MG63 (cell line): ENCODE measurements around the gene ASB13. TPM values are rescaled to one million over a fixed set of nuclear protein-coding genes. Genes with fewer than 3 reads are reported as not detected.

Experiments
- DNase-seq: peaks from one replicate; pipeline ENCODE4 v3.0.0-alpha.2; 2020
- H3K27me3 ChIP-seq: fragments of 250-450 bp; sonication (Bioruptor Pico); 2 replicates; pipeline ENCODE4 v1.5.1; 2020; ENCODE audit warnings: mild to moderate bottlenecking, moderate library complexity
- H3K36me3 ChIP-seq: fragments of 250-450 bp; sonication (Bioruptor Pico); 2 replicates; pipeline ENCODE4 v1.5.1; 2020; ENCODE audit warnings: mild to moderate bottlenecking, moderate library complexity
- H3K4me3 ChIP-seq: fragments of 250-450 bp; sonication (Bioruptor Pico); 2 replicates; pipeline ENCODE4 v1.5.1; 2020; ENCODE audit warnings: mild to moderate bottlenecking, moderate library complexity
- H3K9me3 ChIP-seq: fragments of 250-450 bp; sonication (Bioruptor Pico); 2 replicates; pipeline ENCODE4 v1.5.1; 2020; ENCODE audit warnings: mild to moderate bottlenecking, moderate library complexity
- total RNA-seq: library from RNA; depleted of rRNA; stranded (reverse); fragments of >200 nt; shearing (Covaris generic); gene quantifications from 2 replicates; pipeline ENCODE4 v1.2.3, GENCODE V29; 2014; ENCODE audit warnings: low replicate concordance

Gene ASB13
- total RNA-seq, 1 experiment from 2014 or later = 0.92 TPM

DNA sequence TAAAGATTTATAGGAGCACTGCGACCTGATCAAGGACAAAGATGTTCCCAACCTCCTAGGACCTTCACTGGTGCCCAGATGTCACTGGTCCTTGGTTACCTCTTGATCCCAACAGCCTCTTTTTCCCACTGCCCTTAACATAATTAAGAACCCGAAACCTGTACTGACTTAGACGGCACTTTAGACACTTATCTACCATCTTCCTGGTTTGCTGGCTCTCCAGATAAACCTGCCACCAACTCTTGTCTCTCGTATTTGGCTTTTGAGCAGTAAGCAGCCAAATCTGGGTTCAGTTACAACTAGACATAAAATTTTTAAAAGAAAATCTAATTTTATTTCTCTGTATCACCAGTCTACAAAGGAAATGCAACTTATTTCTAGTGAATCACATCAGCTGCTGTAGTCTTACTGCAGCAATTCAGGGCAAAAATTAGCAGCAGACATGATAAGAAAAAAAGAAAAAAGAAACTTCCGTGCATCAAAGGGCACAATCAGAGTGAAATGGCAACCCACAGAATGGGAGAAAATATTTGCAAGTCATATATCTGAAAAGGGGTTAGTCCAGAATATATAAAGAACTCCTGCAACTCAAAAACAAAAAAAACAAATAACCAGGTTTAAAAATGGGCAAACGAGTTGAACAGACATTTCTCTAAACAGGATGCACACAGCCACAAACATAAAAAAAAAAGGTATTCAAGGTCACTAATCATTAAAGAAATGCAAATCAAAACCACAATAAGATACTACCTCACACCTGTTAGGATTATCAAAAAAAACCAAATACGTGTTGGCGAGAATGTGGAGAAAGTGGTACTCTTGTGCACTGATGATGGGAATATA is 9.4 kb downstream of the ASB13 start:
- no peak for DNase-seq
- no peaks in the 10 kb centered on the region for H3K9me3 ChIP-seq
- H3K27me3 ChIP-seq = no peaks in the 10 kb centered on the region
- no peaks in the 10 kb centered on the region for H3K36me3 ChIP-seq
- no peak overlapping the region for H3K4me3 ChIP-seq

DNA sequence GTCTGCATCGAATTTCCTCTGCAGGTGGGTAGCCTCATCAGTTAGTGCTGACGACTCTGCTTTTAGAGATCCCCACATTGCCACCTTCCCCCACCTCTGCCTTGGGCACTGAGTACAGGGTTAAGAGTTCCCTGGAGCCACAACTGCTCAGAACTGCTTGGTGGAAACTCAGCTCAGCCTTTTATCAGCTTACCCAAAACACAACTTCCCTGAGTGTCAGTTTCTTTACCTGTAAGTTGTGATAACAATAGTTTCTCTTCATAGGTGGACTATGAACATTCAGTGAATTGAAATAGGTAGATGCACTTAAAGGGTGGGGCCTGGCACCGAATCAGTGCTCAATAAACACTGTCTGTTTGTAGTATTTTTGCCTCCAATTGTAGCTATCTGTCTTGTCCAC is 11.3 kb downstream of the ASB13 start:
- no peak for DNase-seq
- no peaks in the 10 kb centered on the region for H3K27me3 ChIP-seq
- H3K9me3 ChIP-seq = no peaks in the 10 kb centered on the region
- H3K36me3 ChIP-seq = no peaks in the 10 kb centered on the region
- H3K4me3 ChIP-seq = no peak overlapping the region

DNA sequence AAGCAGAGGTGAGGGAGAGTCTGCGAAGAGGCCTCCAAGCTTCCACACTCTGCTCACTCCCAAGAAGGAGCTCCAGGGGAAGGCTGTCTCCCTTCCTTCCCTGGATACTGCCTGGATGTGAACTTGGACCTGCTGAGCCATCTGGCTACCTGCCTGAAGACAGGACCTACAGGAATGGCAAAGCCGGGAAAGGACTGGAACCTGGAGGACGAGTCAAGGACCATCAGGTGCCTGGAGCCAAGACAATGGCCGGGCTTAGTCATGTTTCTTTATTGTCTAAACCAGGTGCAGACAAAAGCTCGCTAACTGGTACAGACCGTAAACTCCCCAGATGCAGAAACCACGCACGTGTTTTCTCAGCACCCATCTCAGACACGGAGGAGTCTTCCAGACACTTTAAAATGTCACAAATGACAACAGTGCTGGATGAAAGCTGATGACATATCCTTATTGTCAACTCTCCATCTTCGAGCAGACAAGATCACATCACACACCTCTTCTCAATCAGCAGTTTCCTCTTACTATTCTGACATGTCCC is 12.1 kb downstream of the ASB13 start:
- DNase-seq = no peak
- Histone ChIP-seq H3K4me3 (no peak overlapping the region), H3K36me3 (no peaks in the 10 kb centered on the region), H3K9me3 (no peaks in the 10 kb centered on the region), H3K27me3 (no peaks in the 10 kb centered on the region)

DNA sequence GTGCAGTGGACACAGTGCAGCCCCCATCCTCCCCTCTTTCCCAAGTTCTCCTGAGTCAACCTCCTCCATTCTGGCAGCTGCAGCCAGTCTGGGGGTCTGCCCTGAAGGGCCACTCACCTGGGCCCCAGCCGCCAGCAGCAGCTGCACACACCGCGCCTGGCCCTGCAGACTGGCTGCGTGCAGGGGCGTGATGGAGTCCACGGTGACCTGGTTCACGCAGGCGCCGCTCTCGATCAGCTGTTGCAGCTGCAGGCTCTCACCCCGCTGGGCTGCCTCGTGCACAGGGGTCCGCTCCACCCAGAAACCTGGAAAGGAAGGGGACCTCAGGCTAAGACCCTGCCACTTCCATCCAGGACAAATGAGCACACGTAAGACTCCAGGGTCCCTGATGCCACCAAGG is 13.6 kb downstream of the ASB13 start:
- Histone ChIP-seq H3K4me3 (no peak overlapping the region), H3K9me3 (no peaks in the 10 kb centered on the region), H3K27me3 (no peaks in the 10 kb centered on the region), H3K36me3 (no peaks in the 10 kb centered on the region)
- DNase-seq = no peak

DNA sequence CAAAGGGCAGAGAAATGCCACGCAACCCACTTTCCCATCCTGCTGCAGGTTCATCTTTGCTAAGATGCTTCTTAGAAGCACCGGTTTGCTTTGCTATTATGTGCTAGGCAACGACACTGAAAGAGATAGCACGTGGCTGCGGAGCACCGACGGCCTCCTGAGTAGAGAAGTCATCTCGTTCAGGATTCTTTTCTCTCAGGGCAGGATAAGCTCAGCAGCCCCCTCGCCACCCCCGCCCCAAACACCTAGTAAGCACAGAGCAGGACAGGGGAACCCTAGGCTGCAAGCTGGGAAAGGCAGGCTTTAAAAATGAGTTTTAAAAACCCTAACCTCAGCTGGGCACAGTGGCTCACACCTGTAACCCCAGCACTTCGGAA is 15.0 kb downstream of the ASB13 start:
- Histone ChIP-seq H3K9me3 (no peaks in the 10 kb centered on the region), H3K27me3 (no peaks in the 10 kb centered on the region), H3K4me3 (no peak overlapping the region), H3K36me3 (no peaks in the 10 kb centered on the region)
- no peak for DNase-seq

DNA sequence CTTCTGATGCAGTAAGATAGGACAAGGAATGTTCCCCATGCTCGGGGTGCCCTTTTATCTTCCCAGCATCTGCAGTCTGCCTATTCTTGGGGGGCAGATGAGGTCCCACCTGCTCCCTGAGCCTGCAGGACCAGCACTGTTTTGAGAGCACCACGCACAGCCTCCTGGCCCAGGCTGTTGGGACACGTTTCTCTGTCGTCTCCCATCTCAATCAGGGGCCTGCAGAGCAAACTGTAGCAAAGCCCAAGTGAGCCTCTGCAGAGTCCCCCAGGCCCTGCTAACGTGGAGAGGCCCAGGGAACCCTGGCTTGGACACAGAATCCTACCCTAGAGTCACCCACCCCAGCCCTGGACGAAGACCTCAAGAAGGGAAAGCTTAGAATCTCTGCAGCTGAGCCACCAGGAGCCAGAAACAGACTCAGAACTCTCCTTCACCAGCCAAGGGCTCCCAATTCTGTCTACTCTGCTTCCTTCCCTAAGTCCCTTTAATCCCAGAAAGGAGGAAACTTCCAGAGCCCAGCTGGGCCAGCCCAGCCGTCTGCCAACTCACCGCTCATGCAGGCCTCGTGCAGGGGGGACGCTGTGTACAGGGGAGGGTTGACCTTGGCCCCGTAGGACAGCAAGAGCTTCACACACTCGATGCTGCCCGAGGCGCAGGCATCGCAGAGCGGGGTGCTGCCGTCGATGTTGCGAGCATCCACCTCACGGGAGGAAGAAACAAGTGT is 15.6 kb downstream of the ASB13 start:
- Histone ChIP-seq H3K9me3 (no peaks in the 10 kb centered on the region), H3K4me3 (no peak overlapping the region), H3K27me3 (no peaks in the 10 kb centered on the region)

DNA sequence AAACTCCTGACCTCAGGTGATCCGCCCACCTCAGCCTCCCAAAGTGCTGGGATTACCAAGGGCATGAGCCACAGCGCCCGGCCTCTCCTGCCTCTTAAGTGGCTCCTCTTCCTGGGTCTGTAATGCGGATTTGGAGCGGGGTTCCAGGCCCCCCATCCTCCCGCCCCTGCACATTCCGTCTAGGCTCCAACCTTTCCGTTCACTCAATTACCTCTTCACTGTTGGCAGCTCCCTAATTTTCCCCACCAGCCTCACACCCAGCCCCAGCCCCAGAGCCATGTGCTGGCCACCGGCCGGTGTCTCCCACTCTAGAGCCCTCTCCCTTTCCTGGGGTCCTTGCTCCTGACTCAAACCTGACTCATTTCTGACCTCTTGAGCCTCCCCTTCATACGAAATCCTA is 16.6 kb downstream of the ASB13 start:
- DNase-seq = no peak
- Histone ChIP-seq H3K27me3 (no peaks in the 10 kb centered on the region), H3K9me3 (no peaks in the 10 kb centered on the region), H3K4me3 (no peak overlapping the region), H3K36me3 (no peaks in the 10 kb centered on the region)

More for the DNA sequence above, 15.6 kb downstream of the ASB13 start:
- no peak for DNase-seq
- no peaks in the 10 kb centered on the region for H3K36me3 ChIP-seq

DNA sequence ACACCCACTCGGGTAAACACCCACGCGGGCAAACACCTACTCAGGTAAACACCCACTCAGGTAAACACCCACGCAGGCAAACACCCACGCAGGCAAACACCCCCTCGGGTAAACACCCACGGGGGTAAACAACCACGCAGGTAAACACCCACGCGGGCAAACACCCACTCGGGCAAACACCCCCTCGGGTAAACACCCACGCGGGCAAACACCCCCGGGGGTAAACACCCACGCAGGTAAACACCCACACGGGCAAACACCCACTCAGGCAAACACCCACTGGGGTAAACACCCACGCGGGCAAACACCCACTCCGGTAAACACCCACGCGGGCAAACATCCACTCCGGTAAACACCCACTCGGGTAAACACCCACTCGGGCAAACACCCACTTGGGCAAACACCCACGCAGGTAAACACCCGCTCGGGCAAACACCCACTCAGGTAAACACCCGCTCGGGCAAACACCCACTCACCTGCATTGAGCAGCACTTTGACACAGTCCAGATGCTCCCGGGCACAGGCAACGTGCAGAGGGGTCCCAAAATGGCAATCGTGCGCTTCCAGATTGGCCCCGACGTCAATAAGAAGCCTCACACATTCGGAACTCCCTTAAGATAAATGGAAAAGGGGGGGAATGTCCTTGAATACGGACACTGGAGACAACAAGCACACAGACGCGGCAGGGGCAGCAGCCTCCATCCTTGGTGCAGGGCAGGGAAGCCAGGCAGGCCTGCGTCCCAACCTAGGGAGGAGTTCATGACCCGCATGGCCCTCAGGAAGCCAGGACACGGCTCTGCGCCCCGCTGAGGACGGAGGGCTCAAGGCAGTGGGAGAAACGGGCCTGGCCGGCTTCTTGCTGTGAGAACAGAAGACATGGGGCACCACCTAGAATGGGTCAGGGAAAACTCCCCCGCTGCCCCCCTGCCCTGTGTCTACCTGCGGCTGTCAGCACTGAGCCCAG is 17.6 kb downstream of the ASB13 start:
- no peak overlapping the region for H3K4me3 ChIP-seq
- no peaks in the 10 kb centered on the region for H3K27me3 ChIP-seq
- H3K9me3 ChIP-seq = no peaks in the 10 kb centered on the region
- H3K36me3 ChIP-seq = no peaks in the 10 kb centered on the region
- no peak for DNase-seq

DNA sequence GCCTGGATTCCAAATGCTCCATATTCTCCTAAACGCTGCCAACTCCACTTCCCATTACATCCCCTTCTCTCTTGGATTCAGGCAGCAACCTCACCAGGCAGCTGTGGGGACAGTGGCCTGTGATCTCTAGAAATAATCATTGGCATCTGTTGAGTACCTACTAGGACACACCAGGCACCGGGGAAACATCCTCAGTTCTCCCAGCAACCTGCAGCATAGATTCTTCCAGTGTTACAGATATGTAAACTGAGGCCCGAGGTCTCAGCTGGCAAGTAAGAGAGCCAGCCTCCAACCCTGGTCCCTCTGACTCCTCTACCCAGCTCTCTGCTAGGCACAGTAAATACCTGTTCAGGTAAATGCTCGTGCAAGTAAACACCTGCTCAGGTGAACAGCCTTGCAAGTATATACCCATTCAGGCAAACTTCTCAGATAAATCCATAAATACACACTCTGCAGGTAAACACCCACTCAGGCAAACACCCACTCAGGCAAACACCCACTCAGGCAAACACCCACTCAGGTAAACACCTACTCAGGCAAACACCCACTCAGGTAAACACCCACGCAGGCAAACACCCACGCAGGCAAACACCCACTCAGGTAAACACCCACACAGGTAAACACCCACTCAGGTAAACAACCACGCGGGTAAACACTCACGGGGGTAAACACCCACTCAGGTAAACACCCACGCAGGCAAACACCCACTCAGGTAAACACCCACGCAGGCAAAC is 18.7 kb downstream of the ASB13 start:
- DNase-seq = no peak
- Histone ChIP-seq H3K4me3 (no peak overlapping the region), H3K27me3 (no peaks in the 10 kb centered on the region)

DNA sequence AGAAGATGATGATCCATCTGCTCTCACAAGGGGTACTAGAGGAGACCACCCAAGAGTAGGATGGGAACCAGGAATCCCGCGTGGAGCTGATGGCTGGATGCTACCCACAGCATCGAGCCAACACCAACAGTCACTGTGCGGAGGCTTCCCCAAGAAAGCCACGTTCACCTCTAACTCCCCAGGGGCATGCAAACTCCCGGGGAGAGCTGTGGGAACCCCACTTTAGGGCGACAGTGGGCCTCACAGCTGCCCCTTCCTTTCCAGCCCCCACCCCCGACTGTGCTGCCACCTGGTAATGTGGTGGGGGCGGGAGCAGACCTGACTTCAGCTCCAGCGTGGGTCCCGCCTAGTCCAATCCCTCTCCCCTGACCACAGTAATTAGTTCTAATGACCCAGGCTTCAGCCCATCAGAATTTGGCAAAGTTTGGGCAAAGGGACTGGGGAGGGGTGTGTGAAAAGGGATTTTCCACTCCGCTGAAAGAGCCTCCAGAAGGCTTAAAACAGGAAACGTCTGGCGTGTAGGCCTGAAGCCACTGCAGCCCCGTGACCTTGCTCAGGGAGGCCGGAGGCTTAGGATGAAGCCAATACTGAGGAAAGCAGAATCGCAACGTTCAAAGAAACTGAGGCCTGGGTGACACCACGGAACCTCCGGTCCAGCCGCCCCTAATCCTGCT is 20.3 kb downstream of the ASB13 start:
- DNase-seq = no peak
- Histone ChIP-seq H3K4me3 (no peak overlapping the region), H3K36me3 (no peaks in the 10 kb centered on the region), H3K9me3 (no peaks in the 10 kb centered on the region), H3K27me3 (no peaks in the 10 kb centered on the region)

More for the DNA sequence above, 18.7 kb downstream of the ASB13 start:
- no peaks in the 10 kb centered on the region for H3K9me3 ChIP-seq
- H3K36me3 ChIP-seq = no peaks in the 10 kb centered on the region

DNA sequence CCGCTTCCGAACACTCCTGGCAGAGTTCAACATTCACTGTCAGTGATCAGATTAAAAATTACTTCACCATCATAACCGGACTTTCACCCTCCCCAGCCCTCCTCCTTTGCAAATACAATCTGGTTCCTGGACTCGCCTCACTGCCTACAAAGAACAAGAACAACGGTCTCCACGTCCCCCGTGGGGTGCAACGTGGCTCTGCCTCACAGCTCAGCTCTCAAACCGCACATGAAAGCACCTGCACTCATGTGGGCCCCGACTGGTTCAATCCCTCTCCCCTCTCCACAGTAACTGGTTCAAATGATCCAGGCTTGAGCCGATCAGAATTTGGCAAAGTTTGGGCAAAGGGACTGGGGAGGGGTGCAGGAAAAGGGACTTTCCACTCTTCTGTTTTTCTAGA is 21.0 kb downstream of the ASB13 start:
- H3K9me3 ChIP-seq = no peaks in the 10 kb centered on the region
- H3K36me3 ChIP-seq = no peaks in the 10 kb centered on the region
- no peak for DNase-seq
- no peaks in the 10 kb centered on the region for H3K27me3 ChIP-seq
- H3K4me3 ChIP-seq = no peak overlapping the region

DNA sequence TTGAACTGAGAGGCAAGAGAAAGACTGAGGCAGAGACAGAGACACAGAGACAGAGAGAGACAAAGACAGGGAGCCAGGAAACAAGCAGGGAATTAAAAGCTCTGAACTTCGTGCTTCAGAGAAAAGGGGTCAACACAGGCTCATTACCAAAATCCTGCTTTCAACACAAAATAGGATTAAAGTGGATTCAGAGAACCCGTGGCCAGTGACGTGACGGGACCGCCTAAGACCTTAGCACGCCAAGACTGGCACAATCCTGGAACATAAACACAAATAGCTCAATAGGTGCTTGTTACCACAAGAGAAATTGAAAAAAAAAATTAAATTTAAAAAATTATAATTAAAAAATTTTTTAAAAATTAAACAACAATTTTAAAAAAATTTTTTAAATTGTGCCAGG is 21.5 kb downstream of the ASB13 start:
- H3K27me3 ChIP-seq = no peaks in the 10 kb centered on the region
- DNase-seq = no peak
- H3K4me3 ChIP-seq = no peak overlapping the region
- no peaks in the 10 kb centered on the region for H3K9me3 ChIP-seq
- no peaks in the 10 kb centered on the region for H3K36me3 ChIP-seq

DNA sequence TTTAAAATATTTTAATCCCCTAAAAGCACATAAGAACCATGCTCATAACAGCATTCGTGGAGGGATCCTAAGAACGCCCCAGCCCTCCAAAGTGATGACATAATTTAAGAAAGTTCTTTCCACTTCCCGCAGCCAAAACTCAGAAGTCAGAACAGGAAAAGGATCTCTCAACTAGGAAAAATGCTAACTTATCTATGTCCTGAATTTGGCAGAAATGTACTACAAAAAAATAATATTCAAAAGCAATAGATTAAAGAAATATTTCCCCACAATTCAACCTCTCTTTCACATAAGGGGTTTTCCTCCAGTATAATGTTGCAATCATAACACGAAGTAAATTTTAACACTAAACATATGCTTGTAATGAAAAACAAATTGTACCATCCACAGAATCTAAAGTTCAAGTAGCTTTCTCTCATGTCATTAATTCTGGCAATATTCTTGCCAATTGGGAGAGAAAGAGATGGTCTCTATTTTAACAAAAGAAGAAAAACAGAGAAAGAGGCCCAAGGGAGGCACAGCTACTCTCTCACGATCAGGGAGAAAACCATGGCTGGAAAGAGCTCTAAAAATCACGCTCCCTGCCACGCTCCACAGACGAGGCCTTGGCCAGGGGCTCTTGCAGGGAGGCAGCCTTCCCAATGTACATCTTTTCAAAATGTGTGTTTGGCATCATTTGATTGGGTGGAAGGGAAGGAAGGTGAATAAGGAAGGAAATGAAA is 22.9 kb downstream of the ASB13 start:
- no peak for DNase-seq
- Histone ChIP-seq H3K36me3 (no peaks in the 10 kb centered on the region), H3K27me3 (no peaks in the 10 kb centered on the region), H3K9me3 (no peaks in the 10 kb centered on the region), H3K4me3 (no peak overlapping the region)

DNA sequence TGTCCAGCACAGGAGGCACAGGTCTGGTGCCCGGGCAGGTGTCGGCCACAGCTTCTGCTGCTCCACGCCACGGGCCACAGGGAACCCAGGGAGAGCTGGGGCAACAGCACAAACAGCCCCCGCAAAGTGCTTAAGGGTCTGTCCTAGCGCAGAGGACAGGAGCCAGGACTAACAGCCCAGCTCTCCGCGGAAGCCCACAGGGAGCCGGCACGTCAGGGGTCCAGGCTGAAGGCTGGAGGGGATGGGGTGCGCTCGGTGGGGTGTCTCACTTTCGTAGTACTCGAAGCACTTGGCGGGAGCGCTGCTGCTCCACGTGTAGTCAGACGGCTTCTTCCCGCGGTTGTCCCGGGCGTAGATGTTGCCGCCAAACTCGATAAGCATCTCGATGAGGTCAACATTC is 24.9 kb downstream of the ASB13 start:
- no peaks in the 10 kb centered on the region for H3K9me3 ChIP-seq
- no peak overlapping the region for H3K4me3 ChIP-seq
- DNase-seq = no peak
- no peaks in the 10 kb centered on the region for H3K36me3 ChIP-seq
- no peaks in the 10 kb centered on the region for H3K27me3 ChIP-seq

DNA sequence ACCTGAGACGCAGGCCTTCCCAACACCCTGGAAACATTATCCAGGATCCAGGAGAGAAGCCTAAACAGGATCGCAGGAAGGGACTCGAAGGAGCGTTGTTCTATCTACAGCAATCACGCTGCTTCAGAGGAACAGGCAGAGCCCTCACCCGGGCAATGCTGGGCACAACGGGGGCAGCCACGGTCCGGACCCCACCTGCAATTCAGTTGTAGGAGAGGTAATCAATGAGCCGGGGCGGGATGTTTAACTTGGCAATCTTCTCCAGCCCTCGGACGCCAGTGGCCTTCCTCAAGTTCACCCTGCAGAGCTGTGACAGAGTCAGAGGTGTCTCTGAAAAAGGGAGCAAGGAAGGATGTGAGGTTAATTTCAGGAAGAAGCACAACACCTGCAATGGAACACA is 25.9 kb downstream of the ASB13 start:
- no peak overlapping the region for H3K4me3 ChIP-seq
- no peaks in the 10 kb centered on the region for H3K9me3 ChIP-seq
- no peak for DNase-seq
- H3K36me3 ChIP-seq = no peaks in the 10 kb centered on the region
- no peaks in the 10 kb centered on the region for H3K27me3 ChIP-seq
